Sigmoid colon (tissue), 7 donors: ENCODE results near the gene UNC80. TPM values are rescaled to one million over a fixed set of nuclear protein-coding genes. Genes with fewer than 3 reads are reported as not detected.

Source experiments
- DNase-seq: peaks from one replicate; pipeline ENCODE4 v3.0.0-alpha.2; 2019
- H3K27ac ChIP-seq, 4 donors: fragments of 200-600 bp; sonication (generic); one replicate each; pipeline ENCODE4 v1.5.1; 2016 to 2019; ENCODE audit warnings: mild to moderate bottlenecking in 1 of 4
- H3K27me3 ChIP-seq, 3 donors: fragments of 200-600 bp; sonication (generic); one replicate each; pipeline ENCODE4 v1.5.1; 2019; ENCODE audit warnings: mild to moderate bottlenecking in 1 of 3
- H3K36me3 ChIP-seq, 4 donors: fragments of 200-600 bp; sonication (generic); one replicate each; pipeline ENCODE4 v1.5.1; 2016 to 2019
- H3K4me1 ChIP-seq, 4 donors: fragments of 200-600 bp; sonication (generic); one replicate each; pipeline ENCODE4 v1.5.1; 2017 to 2019
- H3K4me3 ChIP-seq, 4 donors: fragments of 200-600 bp; sonication (generic); one replicate each; pipeline ENCODE4 v1.5.1; 2017 to 2019; ENCODE audit warnings: mild to moderate bottlenecking in 2 of 4, moderate library complexity in 1 of 4
- H3K9me3 ChIP-seq, 4 donors: fragments of 200-600 bp in 3 of 4; sonication (generic) in 3 of 4; one replicate each; pipeline versions ENCODE4 v1.5.1 to v1.6.1; 2013 to 2019
- EP300 ChIP-seq, 4 donors: sonication (generic); formaldehyde crosslinking; IDR thresholded peaks; one replicate each; pipeline ENCODE4 v1.6.1; 2017; ENCODE audit warnings: antibody characterized with exemption in 4 of 4
- POLR2A ChIP-seq, 2 donors: fragments of 450-650 bp; IDR thresholded peaks; one replicate each; pipeline ENCODE4 v1.6.1; 2016; ENCODE audit warnings: antibody characterized with exemption in 2 of 2, mild to moderate bottlenecking in 2 of 2, moderate library complexity in 2 of 2
- POLR2AphosphoS5 ChIP-seq, 4 donors: sonication (generic); formaldehyde crosslinking; IDR thresholded peaks; one replicate each; pipeline ENCODE4 v1.6.1; 2017; ENCODE audit warnings: antibody characterized with exemption in 4 of 4
- WGBS, 2 donors: extraction: QIAGEN DNeasy Blood & Tissue Kit; methylation state at CpG; one replicate each; pipeline ENCODE4 v1.1.7; 2013; 5-methylcytosine and 5-hydroxymethylcytosine counted together
- intact Hi-C: fragments of 100-400 bp; cut with DNase I; formaldehyde crosslinking; loops from one replicate; pipeline ENCODE4 v1.15.1; 2023
- polyA plus RNA-seq, 3 donors: library from polyadenylated mRNA; stranded (reverse); fragments of 200-250 nt; gene quantifications; one replicate each; pipeline ENCODE4 v1.2.3, GENCODE V29; 2013
- total RNA-seq, 4 donors: library from RNA; depleted of rRNA; stranded (reverse); fragments of >200 nt; gene quantifications; one replicate each; pipeline ENCODE4 v1.1.0, GENCODE V29; 2016
- TF ChIP-seq, protein P1 (sequence below), 4 experiments: fragments of 450-650 bp in 3 of 4; fragments of 200-600 bp in 1 of 4; IDR thresholded peaks; one replicate each; pipeline ENCODE4 v1.5.1; 2016 to 2019; ENCODE audit warnings: antibody characterized with exemption in 4 of 4, mild to moderate bottlenecking in 3 of 4, moderate library complexity in 2 of 4
- donor health status: healthy with polysubstance abuse.
- donor health status: Bipolar disorder and iron deficiency.
- donor health status: healthy.

The UNC80 gene
- total and polyA plus RNA-seq, 7 donors: 0.26 to 2.4 (median 0.83) TPM; not detected in 2

- no peak overlapping the region for H3K4me3 ChIP-seq
- no peaks in the 10 kb centered on the region for H3K27me3 ChIP-seq
- TF ChIP-seq POLR2AphosphoS5 (IDR thresholded peaks at IDR 0.05): no peak
- TF ChIP-seq POLR2A (IDR thresholded peaks at IDR 0.05): no peak
- no peak for TF ChIP-seq EP300 (IDR thresholded peaks at IDR 0.05)
- TF ChIP-seq, protein P1, sequence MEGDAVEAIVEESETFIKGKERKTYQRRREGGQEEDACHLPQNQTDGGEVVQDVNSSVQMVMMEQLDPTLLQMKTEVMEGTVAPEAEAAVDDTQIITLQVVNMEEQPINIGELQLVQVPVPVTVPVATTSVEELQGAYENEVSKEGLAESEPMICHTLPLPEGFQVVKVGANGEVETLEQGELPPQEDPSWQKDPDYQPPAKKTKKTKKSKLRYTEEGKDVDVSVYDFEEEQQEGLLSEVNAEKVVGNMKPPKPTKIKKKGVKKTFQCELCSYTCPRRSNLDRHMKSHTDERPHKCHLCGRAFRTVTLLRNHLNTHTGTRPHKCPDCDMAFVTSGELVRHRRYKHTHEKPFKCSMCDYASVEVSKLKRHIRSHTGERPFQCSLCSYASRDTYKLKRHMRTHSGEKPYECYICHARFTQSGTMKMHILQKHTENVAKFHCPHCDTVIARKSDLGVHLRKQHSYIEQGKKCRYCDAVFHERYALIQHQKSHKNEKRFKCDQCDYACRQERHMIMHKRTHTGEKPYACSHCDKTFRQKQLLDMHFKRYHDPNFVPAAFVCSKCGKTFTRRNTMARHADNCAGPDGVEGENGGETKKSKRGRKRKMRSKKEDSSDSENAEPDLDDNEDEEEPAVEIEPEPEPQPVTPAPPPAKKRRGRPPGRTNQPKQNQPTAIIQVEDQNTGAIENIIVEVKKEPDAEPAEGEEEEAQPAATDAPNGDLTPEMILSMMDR (IDR thresholded peaks at IDR 0.05): no peak
- no peak overlapping the region for H3K27ac ChIP-seq
- WGBS, 2 donors: 80 to 83% methylated on average over 2 of the region's 2 CpGs
- H3K4me1 ChIP-seq: peaks cover 0 to 10% (median 7%) of the 10 kb centered on the region in 4 donors
- intact Hi-C loops: no loop called here
- no peaks in the 10 kb centered on the region for H3K36me3 ChIP-seq
- H3K9me3 ChIP-seq: no peaks in the 10 kb centered on the region
- no peak for DNase-seq
These were observed 157.7 kb downstream of the UNC80 start for GRCh38 chr2:209929369-209929768.

- no peaks in the 10 kb centered on the region for H3K9me3 ChIP-seq
- no peaks in the 10 kb centered on the region for H3K36me3 ChIP-seq
- no peak overlapping the region for H3K27ac ChIP-seq
- no peaks in the 10 kb centered on the region for H3K27me3 ChIP-seq
- H3K4me1 ChIP-seq: peaks cover 0 to 14% (median 9%) of the 10 kb centered on the region in 4 donors
- DNase-seq: no peak
- TF ChIP-seq POLR2AphosphoS5 (IDR thresholded peaks at IDR 0.05): no peak
- TF ChIP-seq POLR2A (IDR thresholded peaks at IDR 0.05): no peak
- TF ChIP-seq EP300 (IDR thresholded peaks at IDR 0.05): no peak
- TF ChIP-seq, protein P1 (IDR thresholded peaks at IDR 0.05): no peak
- intact Hi-C loops: no loop called here
- no peak overlapping the region for H3K4me3 ChIP-seq
- WGBS, 2 donors: 54 to 64% methylated on average over 12 of the region's 12 CpGs
These were observed 162.2 kb downstream of the UNC80 start for GRCh38 chr2:209933499-209934483.

- 55 to 82% methylated on average over 3 of the region's 3 CpGs for WGBS, 2 donors
- Histone ChIP-seq H3K36me3 (no peaks in the 10 kb centered on the region), H3K4me3 (no peak overlapping the region), H3K9me3 (no peaks in the 10 kb centered on the region), H3K27me3 (no peaks in the 10 kb centered on the region), H3K27ac (no peak overlapping the region), H3K4me1 (peaks cover 0 to 14% (median 9%) of the 10 kb centered on the region in 4 donors)
- intact Hi-C loops: loop anchor here (5.0 kb wide), 1 partner anchor 261 kb away; no protein-coding TSS in a partner anchor
- TF ChIP-seq POLR2AphosphoS5 (IDR thresholded peaks at IDR 0.05) (no peak), EP300 (IDR thresholded peaks at IDR 0.05) (no peak), POLR2A (IDR thresholded peaks at IDR 0.05) (no peak)
- TF ChIP-seq, protein P1 (IDR thresholded peaks at IDR 0.05): peak in 1 of 4 experiments; percentile 5
- no peak for DNase-seq
These were observed 164.6 kb downstream of the UNC80 start for GRCh38 chr2:209936106-209936666.

- intact Hi-C loops: loop anchor here (5.0 kb wide), 1 partner anchor 259 kb away; no protein-coding TSS in a partner anchor
- no peak for DNase-seq
- no peak overlapping the region for H3K27ac ChIP-seq
- no peaks in the 10 kb centered on the region for H3K9me3 ChIP-seq
- peaks cover 0 to 20% (median 12%) of the 10 kb centered on the region in 4 donors for H3K4me1 ChIP-seq
- no peaks in the 10 kb centered on the region for H3K27me3 ChIP-seq
- TF ChIP-seq, protein P1 (IDR thresholded peaks at IDR 0.05): no peak
- no peak for TF ChIP-seq EP300 (IDR thresholded peaks at IDR 0.05)
- no peak for TF ChIP-seq POLR2A (IDR thresholded peaks at IDR 0.05)
- TF ChIP-seq POLR2AphosphoS5 (IDR thresholded peaks at IDR 0.05): no peak
- H3K4me3 ChIP-seq: no peak overlapping the region
- no peaks in the 10 kb centered on the region for H3K36me3 ChIP-seq
These were observed 166.3 kb downstream of the UNC80 start for GRCh38 chr2:209937893-209938292.
